A549 treated with AZD2906 at 1 μM for 4 hours (cell line): ENCODE data around the gene PHF8. TPM values are rescaled to one million over a fixed set of nuclear protein-coding genes. Genes with fewer than 3 reads are reported as not detected.

Experiments used
- total RNA-seq: library from RNA; stranded (reverse); fragments of 200-300 nt; extraction: Qiagen RNA extraction; gene quantifications from 5 replicates; pipeline ENCODE4 v1.2.3, GENCODE V29; 2022

The PHF8 gene
- 12.5 to 14.2 TPM (median 13.5 TPM) in 5 replicates for total RNA-seq

GRCh38 chrX:54044126-54044876 lies at the start of gene PHF8:
Gene PHF8, minus strand, starts transcription at chrX:54044473. Its CDS starts 1,745 bp downstream, at chrX:54042728.

Other genes starting within 250 kb of the PHF8 start
- gene FAM120C, start 138.8 kb upstream of the PHF8 start, total RNA-seq = 3.8 to 6.0 TPM (median 5.0 TPM) in 5 replicates